ENCODE measurements around the gene NRXN3.

- TF ChIP-seq EZH2 (IDR thresholded peaks at IDR 0.05; ENCODE audit: borderline replicate concordance, low read length) = no peak
- TF ChIP-seq CTCF (IDR thresholded peaks at IDR 0.05; ENCODE audit: low read length) = no peak
Observed at GRCh38 chr14:79588398-79588797, 1418.2 kb downstream of the NRXN3 start.

All from OCI-LY1 (cell line).